A673 (cell line): ENCODE data around the gene GPBP1L1. TPM values are rescaled to one million over a fixed set of nuclear protein-coding genes. Genes with fewer than 3 reads are reported as not detected.

Source experiments
- BruUV-seq: library from RNA; stranded (reverse); fragments of 400-500 nt; replicated peaks from 2 replicates; lab custom pipeline; 2021; lab: Mats Ljungman, UMichigan
- CTCF ChIA-PET: fragments of 300-600 bp; sonication (Branson Sonifier 250); formaldehyde crosslinking; loops from one replicate; lab custom pipeline; 2022; ENCODE audit warnings: antibody characterized with exemption; lab: Charles Lee
- POLR2A ChIA-PET: fragments of 300-600 bp; sonication (Branson Sonifier 250); formaldehyde crosslinking; loops from one replicate; lab custom pipeline; 2022; ENCODE audit warnings: antibody characterized with exemption; ENCODE audit not compliant: low non-redundant PET; lab: Charles Lee
- DNase-seq: peaks from one replicate; pipeline ENCODE4 v3.0.0-alpha.2; 2015; ENCODE audit warnings: low spot score
- H3K27ac ChIP-seq: fragments of 200-600 bp; sonication (generic); 2 replicates; pipeline ENCODE4 v1.5.1; 2016; ENCODE audit warnings: mixed run types, low read depth, mild to moderate bottlenecking, mixed read lengths, antibody characterized with exemption, low read length; ENCODE audit not compliant: poor library complexity, severe bottlenecking
- H3K27me3 ChIP-seq: fragments of 200-600 bp; sonication (generic); replicated peaks from 2 replicates; pipeline ENCODE4 v1.6.1; 2017; ENCODE audit warnings: mixed run types, low read depth, mild to moderate bottlenecking, mixed read lengths, antibody characterized with exemption, low read length; ENCODE audit not compliant: insufficient read depth, poor library complexity
- H3K36me3 ChIP-seq: fragments of 200-600 bp; sonication (generic); 2 replicates; pipeline ENCODE4 v1.6.1; 2016; ENCODE audit warnings: mixed run types, mild to moderate bottlenecking, mixed read lengths, antibody characterized with exemption, low read length; ENCODE audit not compliant: insufficient read depth, poor library complexity, severe bottlenecking
- H3K4me1 ChIP-seq: fragments of 200-600 bp; sonication (generic); 2 replicates; pipeline ENCODE4 v1.6.1; 2017; ENCODE audit warnings: mixed run types, mild to moderate bottlenecking, mixed read lengths, antibody characterized with exemption, low read length; ENCODE audit not compliant: insufficient read depth, poor library complexity, severe bottlenecking
- H3K4me3 ChIP-seq: fragments of 200-600 bp; sonication (generic); 2 replicates; pipeline ENCODE4 v1.5.1; 2016; ENCODE audit warnings: low read depth, mixed run types, mild to moderate bottlenecking, mixed read lengths, low read length; ENCODE audit not compliant: poor library complexity, severe bottlenecking
- H3K9me3 ChIP-seq: fragments of 200-600 bp; sonication (generic); 2 replicates; pipeline ENCODE4 v1.6.1; 2016; ENCODE audit warnings: mixed run types, low read depth, mild to moderate bottlenecking, mixed read lengths, antibody characterized with exemption, low read length; ENCODE audit not compliant: poor library complexity, severe bottlenecking
- CTCF ChIP-seq: fragments of 300-800, 200-600 bp; sonication (generic); conservative IDR thresholded peaks from 2 replicates; pipeline ENCODE4 v1.5.1; 2017; ENCODE audit warnings: low read depth, mild to moderate bottlenecking, antibody characterized with exemption, low read length, moderate library complexity, mixed read lengths
- EZH2 ChIP-seq: fragments of 200-600 bp; sonication (generic); IDR thresholded peaks from 2 replicates; pipeline ENCODE4 v1.6.1; 2017; ENCODE audit warnings: borderline replicate concordance, low read depth, mild to moderate bottlenecking, mixed read lengths, antibody characterized with exemption, low read length; ENCODE audit not compliant: poor library complexity, severe bottlenecking
- intact Hi-C: fragments of 100-400 bp; cut with micrococcal nuclease; formaldehyde crosslinking; loops from one replicate; pipeline ENCODE4 v1.10.0; 2022; ENCODE audit not compliant: unreplicated experiment
- total RNA-seq: library from RNA; stranded (reverse); gene quantifications from 2 replicates; pipeline ENCODE4 v1.2.3, GENCODE V29; 2021

Gene GPBP1L1
- total RNA-seq, 1 experiment from 2014 or later, result 99.0 TPM

GRCh38 chr1:45629035-45629434 lies 57.3 kb downstream of the GPBP1L1 start:
- H3K4me1 ChIP-seq, result no peaks in the 10 kb centered on the region
- no peaks in the 10 kb centered on the region for H3K27me3 ChIP-seq
- H3K27ac ChIP-seq, result no peak overlapping the region
- DNase-seq, result no peak
- BruUV-seq, result no TSS peak
- no peak for TF ChIP-seq EZH2
- TF ChIP-seq CTCF, result no peak
- peaks cover 70% of the 10 kb centered on the region for H3K36me3 ChIP-seq
- H3K4me3 ChIP-seq, result no peak overlapping the region
- intact Hi-C loops, result no loop called here
- ChIA-PET CTCF (no interaction called here), POLR2A (no interaction called here)
- no peaks in the 10 kb centered on the region for H3K9me3 ChIP-seq

GRCh38 chr1:45623972-45624371 lies 62.4 kb downstream of the GPBP1L1 start, which contains the start of gene CCDC17:
Gene CCDC17 (minus strand): TSS chr1:45624054. CDS start chr1:45623909, 145 bp downstream.
- Histone ChIP-seq H3K27ac (no peak within 1 kb of the TSS), H3K4me1 (no peaks in the 10 kb centered on the region), H3K36me3 (peaks cover 32% of the 10 kb centered on the region), H3K27me3 (no peaks in the 10 kb centered on the region), H3K9me3 (no peaks in the 10 kb centered on the region), H3K4me3 (no peak within 1 kb of the TSS)
- no peak for TF ChIP-seq EZH2
- TF ChIP-seq CTCF, result no peak
- CTCF ChIA-PET, result interaction anchor here (0.5 kb wide), 1 partner anchor 555 kb away, joined by 4 read pairs; no protein-coding TSS in a partner anchor
- POLR2A ChIA-PET, result no interaction called here
- no peak for DNase-seq
- intact Hi-C loops, result no loop called here
- BruUV-seq, result no TSS peak

GRCh38 chr1:45622524-45623394 lies 63.6 kb downstream of the GPBP1L1 start:
- Histone ChIP-seq H3K27ac (no peak overlapping the region), H3K9me3 (no peaks in the 10 kb centered on the region), H3K4me1 (no peaks in the 10 kb centered on the region), H3K27me3 (no peaks in the 10 kb centered on the region), H3K4me3 (no peak overlapping the region), H3K36me3 (peaks cover 32% of the 10 kb centered on the region)
- CTCF ChIA-PET, result no interaction called here
- DNase-seq, result no peak
- BruUV-seq, result no TSS peak
- intact Hi-C loops, result no loop called here
- TF ChIP-seq CTCF, result no peak
- TF ChIP-seq EZH2, result no peak
- POLR2A ChIA-PET, result interaction anchor here (0.6 kb wide), 1 partner anchor 241 kb away, joined by 3 read pairs; no protein-coding TSS in a partner anchor
